Activated CD8-positive, alpha-beta memory T cell treated with anti-CD3 and anti-CD28 coated beads for 4 hours (primary cell): ENCODE measurements around the gene C19orf33.
"Not testable (repeated sequence)": the region's sequence is repeated elsewhere in the genome, so short reads cannot be mapped to it uniquely, and the experiment has no call there.

ENCODE experiments used
- DNase-seq, 2 donors: peaks; one replicate each; pipeline ENCODE4 v3.0.0-alpha.2; 2020; ENCODE audit warnings: low read depth in 2 of 2

C19orf33 gene

DNA sequence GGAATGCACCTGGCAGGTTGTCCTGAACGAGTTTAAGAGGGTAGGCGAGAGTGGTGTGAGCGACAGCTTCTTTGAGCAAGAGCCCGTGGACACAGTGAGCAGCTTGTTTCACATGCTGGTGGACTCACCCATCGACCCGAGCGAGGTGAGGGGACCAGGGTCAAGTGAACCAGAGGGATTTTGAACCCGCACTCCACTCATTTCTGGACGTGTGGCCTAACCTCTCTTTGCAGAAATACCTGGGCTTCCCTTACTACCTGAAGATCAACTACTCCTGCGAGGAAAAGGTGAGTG, 33.3 kb downstream of the C19orf33 start:
- DNase-seq, result no peak

DNA sequence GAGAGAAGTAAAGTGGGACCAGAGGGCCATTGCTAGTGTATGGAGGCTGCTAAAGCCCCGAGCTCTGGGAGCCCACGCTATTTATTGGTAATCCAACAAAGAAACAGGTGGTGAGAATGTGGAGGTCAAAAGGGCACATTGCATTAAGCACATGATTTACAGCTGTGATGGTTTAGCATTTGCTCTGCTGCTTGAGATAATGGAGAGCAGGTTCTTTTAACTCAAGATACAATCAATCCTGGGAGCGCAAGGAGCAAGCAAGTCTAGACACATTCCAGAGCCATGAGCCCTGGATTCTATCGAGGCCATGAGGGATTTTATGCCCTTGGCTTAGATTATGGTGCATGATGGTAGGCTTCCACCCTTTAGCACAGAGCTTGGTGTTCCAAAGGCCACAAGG, 35.0 kb downstream of the C19orf33 start:
- DNase-seq, result not testable (repeated sequence)

DNA sequence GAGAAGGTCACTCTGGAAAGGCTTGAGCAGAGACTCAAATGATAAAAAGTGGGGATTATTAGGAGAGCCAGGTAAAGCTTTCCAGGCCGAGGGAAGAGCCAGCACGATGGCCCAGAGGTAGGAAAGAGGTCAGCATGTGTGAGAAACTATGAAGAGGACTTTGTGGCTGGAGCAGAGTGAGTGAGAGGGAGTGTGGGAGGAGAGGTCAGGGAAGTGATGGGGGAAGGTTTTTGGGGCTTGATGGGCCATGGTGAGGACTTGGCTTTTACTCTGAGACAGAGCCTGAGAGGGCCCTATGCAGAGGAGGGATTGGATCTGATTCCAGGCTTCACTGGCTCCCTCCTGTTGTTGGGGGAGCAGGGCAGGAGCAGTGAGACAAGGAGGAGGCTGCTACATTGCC, 36.9 kb downstream of the C19orf33 start:
- DNase-seq, result no peak

DNA sequence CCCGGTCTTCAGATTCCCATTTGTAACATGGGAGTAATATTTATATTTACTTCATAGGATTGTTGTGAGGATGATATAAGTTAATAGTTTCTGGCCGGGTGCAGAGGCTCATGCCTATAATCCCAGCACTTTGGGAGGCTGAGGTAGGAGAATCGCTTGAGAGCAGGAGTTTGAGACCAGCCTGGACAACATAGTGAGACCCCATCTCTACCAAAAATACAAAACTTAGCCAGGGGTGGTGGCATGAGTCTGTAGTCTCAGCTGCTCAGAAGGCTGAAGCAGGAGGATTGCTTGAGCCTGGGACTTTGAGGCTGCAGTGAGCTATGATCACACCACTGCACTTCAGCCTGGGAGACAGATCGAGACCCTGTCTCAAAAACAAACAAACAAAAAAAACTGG, 42.8 kb downstream of the C19orf33 start:
- no peak for DNase-seq

DNA sequence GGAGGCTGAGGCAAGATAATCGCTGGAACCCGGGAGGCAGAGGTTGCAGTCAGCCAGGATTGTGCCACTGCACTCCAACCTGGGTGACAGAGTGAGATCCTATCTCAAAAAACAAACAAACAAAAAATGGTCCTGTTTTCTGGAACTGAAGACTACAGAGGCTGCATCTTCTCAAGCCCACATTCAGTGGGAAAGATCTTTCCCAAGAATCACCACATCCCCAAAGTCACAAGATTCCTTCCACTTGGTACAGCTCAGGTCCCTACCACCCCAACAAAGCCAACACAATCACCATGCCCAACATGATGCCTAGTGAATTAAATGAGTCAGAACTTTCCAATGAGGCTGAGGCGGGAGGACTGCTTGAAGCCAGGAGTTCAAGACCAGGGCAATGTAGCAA, 46.8 kb downstream of the C19orf33 start:
- DNase-seq, result no peak

DNA sequence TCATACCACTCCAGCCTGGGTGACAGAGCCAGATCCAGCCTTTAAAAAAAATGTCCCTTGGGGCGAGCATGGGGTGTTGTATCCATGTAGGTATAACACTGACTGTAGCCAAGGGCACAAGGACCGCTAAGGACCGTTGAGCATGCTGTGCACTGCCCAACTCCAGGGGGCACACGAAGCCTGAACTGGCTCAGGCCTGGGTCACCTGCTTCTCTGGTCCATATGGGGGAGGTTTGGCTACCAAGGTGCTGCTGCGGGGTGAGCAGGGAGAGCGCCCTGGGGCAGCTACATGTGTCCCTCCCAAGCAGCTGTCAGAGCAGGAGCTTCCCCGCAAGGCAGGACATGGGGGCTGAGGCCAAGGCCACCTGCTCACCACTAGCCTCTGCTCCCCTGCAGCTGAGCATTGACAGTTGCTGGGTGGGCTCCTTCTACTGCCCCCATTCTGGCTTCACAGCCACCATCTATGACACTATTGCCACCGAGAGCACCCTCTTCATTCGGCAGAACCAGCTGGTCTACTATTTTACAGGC, 47.9 kb downstream of the C19orf33 start:
- no peak for DNase-seq

DNA sequence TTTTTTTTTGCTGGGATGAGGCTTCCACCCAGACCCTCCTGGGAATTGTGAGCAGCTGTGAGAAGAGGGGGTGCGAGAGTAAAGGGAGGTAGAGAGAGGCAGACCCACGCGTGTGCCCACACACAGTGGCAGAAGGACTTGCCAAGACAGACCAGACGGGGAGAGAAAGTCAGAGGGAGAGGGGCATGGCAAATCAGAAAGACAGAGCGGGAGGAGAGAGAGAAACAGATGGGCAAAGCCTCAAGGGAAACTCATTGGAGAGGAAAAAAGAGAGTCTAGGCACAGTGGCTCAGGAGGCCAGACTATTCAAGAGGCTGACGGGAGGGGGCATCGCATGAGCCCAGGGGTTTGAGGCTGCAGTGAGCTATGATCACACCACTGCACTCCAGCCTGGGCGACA, 48.6 kb downstream of the C19orf33 start:
- DNase-seq, result no peak
